IMR-90 (cell line): ENCODE data around the gene COL18A1. TPM values are rescaled to one million over a fixed set of nuclear protein-coding genes. Genes with fewer than 3 reads are reported as not detected.

ENCODE experiments used
- ATAC-seq: fragments of 200-7000 bp; cut with Tn5 transposase; 2 replicates; pipeline ENCODE4 v1.9.1; 2020; ENCODE audit warnings: low read depth, mild to moderate bottlenecking, moderate library complexity
- BruUV-seq: library from RNA; stranded (reverse); fragments of 400-500 nt; replicated peaks from 2 replicates; lab custom pipeline; 2021; lab: Mats Ljungman, UMichigan
- CTCF ChIA-PET: fragments of 300-600 bp; formaldehyde crosslinking; extraction: SDS; loops from one replicate; lab custom pipeline; 2021; ENCODE audit warnings: antibody characterized with exemption; lab: Yijun Ruan, JAX
- POLR2A ChIA-PET: fragments of 300-600 bp; sonication (Branson Sonifier 250); formaldehyde crosslinking; loops from one replicate; lab custom pipeline; 2022; ENCODE audit warnings: antibody characterized with exemption; ENCODE audit not compliant: unreplicated experiment; lab: Charles Lee
- DNase-seq: peaks from one replicate; pipeline ENCODE4 v3.0.0; 2013
- H2AFZ ChIP-seq: replicated peaks from 2 replicates; pipeline ENCODE3; 2013; ENCODE audit warnings: low read length, mild to moderate bottlenecking; ENCODE audit not compliant: poor library complexity
- H2AK5ac ChIP-seq: 2 replicates; pipeline ENCODE4 v1.6.1; 2013; ENCODE audit warnings: low read depth, low read length, inconsistent platforms
- H2AK9ac ChIP-seq: replicated peaks from 2 replicates; pipeline ENCODE3; 2013; ENCODE audit warnings: mild to moderate bottlenecking, low read depth, low read length, moderate library complexity; ENCODE audit not compliant: poor library complexity
- H2BK120ac ChIP-seq: 2 replicates; pipeline ENCODE4 v1.6.1; 2013; ENCODE audit warnings: low read depth, low read length, inconsistent platforms
- H2BK15ac ChIP-seq: 3 replicates; pipeline ENCODE4 v1.6.1; 2013; ENCODE audit warnings: low read depth, low read length, inconsistent platforms
- H2BK20ac ChIP-seq: 2 replicates; pipeline ENCODE4 v1.6.1; 2013; ENCODE audit warnings: low read depth, mild to moderate bottlenecking, inconsistent platforms, low read length, moderate library complexity
- H2BK5ac ChIP-seq: 2 replicates; pipeline ENCODE4 v1.6.1; 2013; ENCODE audit warnings: mild to moderate bottlenecking, low read depth, low read length, inconsistent platforms; ENCODE audit not compliant: poor library complexity, severe bottlenecking
- H3K14ac ChIP-seq: replicated peaks from 2 replicates; pipeline ENCODE4 v1.6.1; 2013; ENCODE audit warnings: low read depth, low read length, inconsistent platforms
- H3K18ac ChIP-seq: 2 replicates; pipeline ENCODE4 v1.6.1; 2013; ENCODE audit warnings: low read depth, low read length, control low read depth
- H3K23ac ChIP-seq: 2 replicates; pipeline ENCODE4 v1.6.1; 2013; ENCODE audit warnings: low read depth, low read length, inconsistent platforms
- H3K27ac ChIP-seq: 2 replicates; pipeline ENCODE4 v1.5.1; 2013; ENCODE audit warnings: mild to moderate bottlenecking, control low read depth, low read length; ENCODE audit not compliant: insufficient read depth
- H3K27me3 ChIP-seq: 2 replicates; pipeline ENCODE4 v1.6.1; 2013; ENCODE audit warnings: low read length; ENCODE audit not compliant: control insufficient read depth, insufficient read depth
- H3K36me3 ChIP-seq: 2 replicates; pipeline ENCODE4 v1.6.1; 2013; ENCODE audit warnings: low read length, mixed read lengths; ENCODE audit not compliant: control insufficient read depth, insufficient read depth
- H3K4ac ChIP-seq: 2 replicates; pipeline ENCODE4 v1.6.1; 2013; ENCODE audit warnings: low read depth, low read length, inconsistent platforms
- H3K4me1 ChIP-seq: 2 replicates; pipeline ENCODE4 v1.6.1; 2013; ENCODE audit warnings: low read length, mixed read lengths; ENCODE audit not compliant: control insufficient read depth, insufficient read depth
- H3K4me2 ChIP-seq: 2 replicates; pipeline ENCODE4 v1.6.1; 2013; ENCODE audit warnings: low read depth, mild to moderate bottlenecking, control low read depth, low read length, moderate library complexity
- H3K4me3 ChIP-seq: 2 replicates; pipeline ENCODE4 v1.5.1; 2013; ENCODE audit warnings: low read depth, mild to moderate bottlenecking, control low read depth, low read length, moderate library complexity; ENCODE audit not compliant: insufficient read depth
- H3K56ac ChIP-seq: 2 replicates; pipeline ENCODE4 v1.6.1; 2013; ENCODE audit warnings: low read length, inconsistent platforms; ENCODE audit not compliant: insufficient read depth; ENCODE audit errors: extremely low read depth
- H3K79me1 ChIP-seq, 2 experiments: 2 replicates each; pipeline ENCODE4 v1.6.1; 2013; ENCODE audit warnings: low read length in 2 of 2, inconsistent platforms in 1 of 2, low read depth in 1 of 2
- H3K9ac ChIP-seq: 2 replicates; pipeline ENCODE4 v1.6.1; 2013; ENCODE audit warnings: low read depth, low read length, control low read depth
- H3K9me1 ChIP-seq: 2 replicates; pipeline ENCODE4 v1.6.1; 2013; ENCODE audit warnings: low read length, inconsistent platforms; ENCODE audit not compliant: insufficient read depth
- H3K9me3 ChIP-seq: 2 replicates; pipeline ENCODE4 v1.6.1; 2013; ENCODE audit warnings: low read length; ENCODE audit not compliant: control insufficient read depth, insufficient read depth
- H4K20me1 ChIP-seq: 2 replicates; pipeline ENCODE4 v1.6.1; 2013; ENCODE audit warnings: low read length, inconsistent platforms; ENCODE audit not compliant: insufficient read depth
- H4K5ac ChIP-seq: 2 replicates; pipeline ENCODE4 v1.6.1; 2013; ENCODE audit warnings: mild to moderate bottlenecking, low read depth, low read length, control low read depth
- H4K8ac ChIP-seq, 2 experiments: 2 replicates each; pipeline ENCODE4 v1.6.1; 2013; ENCODE audit warnings: low read depth in 2 of 2, low read length in 2 of 2, control low read depth in 1 of 2, inconsistent platforms in 1 of 2
- H4K91ac ChIP-seq: 2 replicates; pipeline ENCODE4 v1.6.1; 2013; ENCODE audit warnings: low read depth, low read length, inconsistent platforms; ENCODE audit not compliant: insufficient read depth
- CEBPB ChIP-seq: IDR thresholded peaks from 2 replicates; pipeline ENCODE4 v1.6.1; 2012; ENCODE audit warnings: low read depth, low read length, improper control_type of control experiment
- FOS ChIP-seq: fragments of 150-350 bp; IDR thresholded peaks from 2 replicates; pipeline ENCODE4 v1.6.1; 2016; ENCODE audit warnings: low read depth, low read length
- MAZ ChIP-seq: IDR thresholded peaks from 2 replicates; pipeline ENCODE4 v1.6.1; 2012; ENCODE audit warnings: low read depth, mild to moderate bottlenecking, low read length, improper control_type of control experiment, moderate library complexity, borderline replicate concordance
- MXI1 ChIP-seq: IDR thresholded peaks from 2 replicates; pipeline ENCODE4 v1.6.1; 2012; ENCODE audit warnings: low read depth, mild to moderate bottlenecking, low read length, moderate library complexity, borderline replicate concordance
- POLR2A ChIP-seq: IDR thresholded peaks from 2 replicates; pipeline ENCODE4 v1.6.1; 2012; ENCODE audit warnings: mild to moderate bottlenecking, low read depth, low read length
- RCOR1 ChIP-seq: IDR thresholded peaks from 2 replicates; pipeline ENCODE4 v1.6.1; 2012; ENCODE audit warnings: mild to moderate bottlenecking, low read length, improper control_type of control experiment; ENCODE audit not compliant: insufficient replicate concordance
- RFX5 ChIP-seq: IDR thresholded peaks from 2 replicates; pipeline ENCODE4 v1.8.0; 2012; ENCODE audit warnings: low read depth, mild to moderate bottlenecking, low read length, moderate library complexity
- WGBS, 2 experiments: methylation state at CpG; one replicate each; pipeline versions ENCODE4 v1.1.5 to v1.1.7; 2013; ENCODE audit warnings: missing lambda C conversion rate in 2 of 2; ENCODE audit not compliant: insufficient read length in 1 of 2; ENCODE audit errors: extremely low coverage in 2 of 2; 5-methylcytosine and 5-hydroxymethylcytosine counted together
- dilution Hi-C: fragments of 300-500 bp; cut with HindIII; formaldehyde crosslinking; loops from one replicate; pipeline ENCODE4 v1.14.3; 2018; ENCODE audit warnings: low sequenced_read_pairs; ENCODE audit not compliant: unreplicated experiment
- in situ Hi-C: fragments of 300-500 bp; cut with MboI; formaldehyde crosslinking; loops from 3 replicates; pipeline ENCODE4 v1.14.3; 2019; ENCODE audit warnings: low sequenced_read_pairs, inconsistent platforms, mixed read lengths
- intact Hi-C: fragments of 100-400 bp; cut with micrococcal nuclease; formaldehyde crosslinking; loops from 2 replicates; pipeline ENCODE4 v1.10.0; 2022
- polyA plus RNA-seq, 3 experiments: library from polyadenylated mRNA; depleted of rRNA; stranded (reverse); fragments of >200 nt; gene quantifications; 2 replicates each; pipeline ENCODE4 v1.2.3, GENCODE V29; 2012; ENCODE audit warnings: low replicate concordance in 1 of 3
- total RNA-seq: library from RNA; depleted of rRNA; stranded (reverse); fragments of >200 nt; gene quantifications from 2 replicates; pipeline ENCODE4 v1.2.3, GENCODE V29; 2012

Gene COL18A1
- total and polyA plus RNA-seq, 2 of the 4 experiments (the other 2 are of a cell fraction): 4.3 to 46.7 TPM

- H3K4me2 ChIP-seq: no peak overlapping the region
- H2AK9ac ChIP-seq: no peak overlapping the region
- H4K20me1 ChIP-seq: no peaks in the 10 kb centered on the region; the same call in 1 of the 2 replicates
- H3K36me3 ChIP-seq: peaks cover 62% of the 10 kb centered on the region
- no peak overlapping the region for H3K18ac ChIP-seq
- no peak overlapping the region for H3K4me3 ChIP-seq
- POLR2A ChIA-PET: no interaction called here
- ATAC-seq: no peak
- H2BK20ac ChIP-seq: no peak overlapping the region
- no peak overlapping the region for H3K23ac ChIP-seq
- no peak overlapping the region for H3K9ac ChIP-seq
- no peaks in the 10 kb centered on the region for H3K9me3 ChIP-seq
- H3K14ac ChIP-seq: no peak overlapping the region
- peaks cover 6% of the 10 kb centered on the region for H3K9me1 ChIP-seq
- H2BK15ac ChIP-seq: no peak overlapping the region
- no TSS peak for BruUV-seq
- no peak for DNase-seq
- in situ Hi-C loops: no loop called here
- no peak overlapping the region for H2AFZ ChIP-seq
- no peak overlapping the region for H3K4ac ChIP-seq
- no peak for TF ChIP-seq RFX5
- no peak for TF ChIP-seq FOS
- no peak for TF ChIP-seq MAZ
- no peak for TF ChIP-seq MXI1
- TF ChIP-seq CEBPB: no peak
- no peak for TF ChIP-seq POLR2A
- TF ChIP-seq RCOR1: no peak
- H2BK5ac ChIP-seq: no peak overlapping the region
- H3K27ac ChIP-seq: no peak overlapping the region
- H3K27me3 ChIP-seq: no peaks in the 10 kb centered on the region
- H3K56ac ChIP-seq: no peak overlapping the region
- no peak overlapping the region for H2AK5ac ChIP-seq
- no peak overlapping the region for H2BK120ac ChIP-seq
- dilution Hi-C loops: no loop called here
- intact Hi-C loops: no loop called here
- H4K91ac ChIP-seq: no peak overlapping the region
- H3K79me1 ChIP-seq: no peaks in the 10 kb centered on the region
- no peaks in the 10 kb centered on the region for H3K4me1 ChIP-seq
- 98% methylated on average over 10 of the region's 20 CpGs; no CpG with 5 or more reads in 1 of the 2 experiments for WGBS, 2 experiments
- CTCF ChIA-PET: no interaction called here
- H4K5ac ChIP-seq: no peak overlapping the region
- no peak overlapping the region for H4K8ac ChIP-seq
Observed at GRCh38 chr21:45491056-45491455, 86.1 kb downstream of the COL18A1 start.
